Keratinocyte (primary cell): ENCODE results near the gene NCOA3. TPM values are rescaled to one million over a fixed set of nuclear protein-coding genes. Genes with fewer than 3 reads are reported as not detected.

Experiments used
- DNase-seq: peaks from one replicate; pipeline ENCODE4 v3.0.0-alpha.2; 2011; ENCODE audit warnings: low read depth, missing footprints, low spot score
- FAIRE-seq: peaks from 2 replicates; lab custom pipeline; 2011; peaks lifted over from hg19 to GRCh38; lab: Jason Lieb, UNC
- H2AFZ ChIP-seq: 2 replicates; pipeline ENCODE4 v1.6.0; 2012; ENCODE audit warnings: low read length, control low read depth, inconsistent platforms; ENCODE audit not compliant: control insufficient read depth
- H3K27ac ChIP-seq: 2 replicates; pipeline ENCODE4 v1.5.1; 2011; ENCODE audit warnings: low read length; ENCODE audit not compliant: control insufficient read depth, insufficient read depth
- H3K27me3 ChIP-seq: 3 replicates; pipeline ENCODE4 v1.6.0; 2011; ENCODE audit warnings: low read length; ENCODE audit not compliant: control insufficient read depth, insufficient read depth; ENCODE audit errors: extremely low read depth
- H3K36me3 ChIP-seq, 2 experiments: 2 replicates in 1 of 2; 3 replicates in 1 of 2; pipeline ENCODE4 v1.5.1; 2011; ENCODE audit warnings: low read length in 2 of 2, mild to moderate bottlenecking in 1 of 2; ENCODE audit not compliant: control insufficient read depth in 2 of 2, insufficient read depth in 2 of 2; ENCODE audit errors: extremely low read depth in 1 of 2
- H3K4me1 ChIP-seq: 3 replicates; pipeline ENCODE4 v1.5.1; 2011; ENCODE audit warnings: low read length; ENCODE audit not compliant: control insufficient read depth, insufficient read depth; ENCODE audit errors: extremely low read depth
- H3K4me2 ChIP-seq: 3 replicates; pipeline ENCODE4 v1.6.0; 2011; ENCODE audit warnings: low read depth, low read length; ENCODE audit not compliant: control insufficient read depth, insufficient read depth; ENCODE audit errors: extremely low read depth
- H3K4me3 ChIP-seq, 3 experiments: fragments of 200-600 bp in 1 of 3; sonication (generic) in 1 of 3; 2 replicates in 2 of 3; 3 replicates in 1 of 3; pipeline ENCODE4 v1.5.1; 2011 to 2016; ENCODE audit warnings: low read length in 3 of 3, mild to moderate bottlenecking in 3 of 3, control low read depth in 2 of 3, inconsistent platforms in 1 of 3, low read depth in 1 of 3, mixed read lengths in 1 of 3, mixed run types in 1 of 3, moderate library complexity in 1 of 3; ENCODE audit not compliant: control insufficient read depth in 2 of 3, insufficient read depth in 2 of 3; ENCODE audit errors: extremely low read depth in 1 of 3
- H3K79me2 ChIP-seq: 2 replicates; pipeline ENCODE4 v1.6.0; 2012; ENCODE audit warnings: low read length; ENCODE audit not compliant: control insufficient read depth, insufficient read depth
- H3K9ac ChIP-seq: 3 replicates; pipeline ENCODE4 v1.6.0; 2011; ENCODE audit warnings: low read length; ENCODE audit not compliant: control insufficient read depth, insufficient read depth; ENCODE audit errors: extremely low read depth
- H3K9me1 ChIP-seq: 3 replicates; pipeline ENCODE4 v1.6.0; 2011; ENCODE audit warnings: low read length; ENCODE audit not compliant: control insufficient read depth, insufficient read depth; ENCODE audit errors: extremely low read depth
- H3K9me3 ChIP-seq: 2 replicates; pipeline ENCODE4 v1.5.1; 2012; ENCODE audit warnings: low read depth, low read length; ENCODE audit not compliant: control insufficient read depth
- H4K20me1 ChIP-seq: 3 replicates; pipeline ENCODE4 v1.6.0; 2011; ENCODE audit warnings: low read length; ENCODE audit not compliant: control insufficient read depth, insufficient read depth; ENCODE audit errors: extremely low read depth
- EZH2 ChIP-seq: IDR thresholded peaks from one replicate; pipeline ENCODE4 v1.6.1; 2012; ENCODE audit warnings: inconsistent platforms, mild to moderate bottlenecking, low read length, moderate library complexity
- dilution Hi-C: fragments of 300-500 bp; cut with MboI; formaldehyde crosslinking; loops from one replicate; pipeline ENCODE4 v1.7.0; 2020; ENCODE audit warnings: low sequenced_read_pairs; ENCODE audit not compliant: extremely low pct_ligation_motif_present
- polyA plus RNA-seq, 5 experiments: library from polyadenylated mRNA; depleted of rRNA in 3 of 5; stranded (reverse) in 3 of 5; stranded (forward) in 1 of 5; unstranded in 1 of 5; fragments of >200 nt; gene quantifications; 1 replicate in 1 of 5; 2 replicates in 3 of 5; 3 replicates in 1 of 5; pipeline versions ENCODE4 v1.2.1 to v1.2.3, GENCODE V29; 2011 to 2012; ENCODE audit warnings: missing spikeins in 2 of 5, low read depth in 1 of 5, low replicate concordance in 1 of 5
- TF ChIP-seq, protein P1 (sequence below), 3 experiments: IDR thresholded peaks in 1 of 3; conservative IDR thresholded peaks in 1 of 3; optimal IDR thresholded peaks in 1 of 3; 2 replicates in 2 of 3; 3 replicates in 1 of 3; pipeline versions ENCODE3 to v1.5.1; 2011; ENCODE audit warnings: low read length in 3 of 3, mild to moderate bottlenecking in 3 of 3, moderate library complexity in 2 of 3, control low read depth in 1 of 3, inconsistent platforms in 1 of 3; ENCODE audit not compliant: insufficient read depth in 2 of 3; ENCODE audit errors: extremely low read depth in 1 of 3

The NCOA3 gene
- polyA plus RNA-seq, 1 donor (not counting 4 experiments of a cell fraction or from before 2014, with no cell fraction given), result 25.8 TPM

DNA sequence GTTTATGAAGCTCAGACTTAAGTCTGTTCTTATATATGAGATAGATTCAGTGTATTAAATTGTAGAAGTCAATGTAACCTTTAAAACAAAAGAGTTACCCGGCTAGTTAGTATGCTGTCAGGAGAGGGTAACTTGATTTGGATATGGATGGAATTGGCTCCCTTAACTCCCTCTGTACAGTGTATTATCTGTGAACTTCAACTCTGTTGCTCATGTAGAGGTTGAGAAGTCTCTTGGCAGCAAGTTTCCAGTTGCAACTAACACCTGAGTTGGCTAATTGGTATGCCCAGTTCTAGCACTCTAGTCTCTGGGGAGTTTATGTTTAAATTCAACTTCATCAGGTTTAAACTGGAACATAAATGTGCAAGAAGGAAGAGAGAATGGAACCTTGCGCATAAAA lies 111.0 kb downstream of the NCOA3 start:
- no peaks in the 10 kb centered on the region for H3K27me3 ChIP-seq
- no peak for TF ChIP-seq EZH2
- TF ChIP-seq, protein P1, sequence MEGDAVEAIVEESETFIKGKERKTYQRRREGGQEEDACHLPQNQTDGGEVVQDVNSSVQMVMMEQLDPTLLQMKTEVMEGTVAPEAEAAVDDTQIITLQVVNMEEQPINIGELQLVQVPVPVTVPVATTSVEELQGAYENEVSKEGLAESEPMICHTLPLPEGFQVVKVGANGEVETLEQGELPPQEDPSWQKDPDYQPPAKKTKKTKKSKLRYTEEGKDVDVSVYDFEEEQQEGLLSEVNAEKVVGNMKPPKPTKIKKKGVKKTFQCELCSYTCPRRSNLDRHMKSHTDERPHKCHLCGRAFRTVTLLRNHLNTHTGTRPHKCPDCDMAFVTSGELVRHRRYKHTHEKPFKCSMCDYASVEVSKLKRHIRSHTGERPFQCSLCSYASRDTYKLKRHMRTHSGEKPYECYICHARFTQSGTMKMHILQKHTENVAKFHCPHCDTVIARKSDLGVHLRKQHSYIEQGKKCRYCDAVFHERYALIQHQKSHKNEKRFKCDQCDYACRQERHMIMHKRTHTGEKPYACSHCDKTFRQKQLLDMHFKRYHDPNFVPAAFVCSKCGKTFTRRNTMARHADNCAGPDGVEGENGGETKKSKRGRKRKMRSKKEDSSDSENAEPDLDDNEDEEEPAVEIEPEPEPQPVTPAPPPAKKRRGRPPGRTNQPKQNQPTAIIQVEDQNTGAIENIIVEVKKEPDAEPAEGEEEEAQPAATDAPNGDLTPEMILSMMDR (optimal IDR thresholded peaks at IDR 0.05 in 1 of 3, IDR thresholded peaks at IDR 0.05 in 1 of 3, conservative IDR thresholded peaks at IDR 0.05 in 1 of 3; ENCODE audit: extremely low read depth in 1 of 3, insufficient read depth in 2 of 3, low read length in 3 of 3), result no peak
- no peaks in the 10 kb centered on the region for H4K20me1 ChIP-seq
- peaks cover 11% of the 10 kb centered on the region for H3K4me1 ChIP-seq
- no peaks in the 10 kb centered on the region for H3K36me3 ChIP-seq
- no peak overlapping the region for H3K4me2 ChIP-seq
- FAIRE-seq, result no peak
- dilution Hi-C loops, result no loop called here
- H2AFZ ChIP-seq, result no peak overlapping the region
- H3K79me2 ChIP-seq, result peaks cover 21% of the 10 kb centered on the region
- H3K9ac ChIP-seq, result no peak overlapping the region
- no peak overlapping the region for H3K4me3 ChIP-seq
- H3K9me1 ChIP-seq, result no peaks in the 10 kb centered on the region
- H3K27ac ChIP-seq, result no peak overlapping the region
- H3K9me3 ChIP-seq, result no peaks in the 10 kb centered on the region
- DNase-seq, result no peak

DNA sequence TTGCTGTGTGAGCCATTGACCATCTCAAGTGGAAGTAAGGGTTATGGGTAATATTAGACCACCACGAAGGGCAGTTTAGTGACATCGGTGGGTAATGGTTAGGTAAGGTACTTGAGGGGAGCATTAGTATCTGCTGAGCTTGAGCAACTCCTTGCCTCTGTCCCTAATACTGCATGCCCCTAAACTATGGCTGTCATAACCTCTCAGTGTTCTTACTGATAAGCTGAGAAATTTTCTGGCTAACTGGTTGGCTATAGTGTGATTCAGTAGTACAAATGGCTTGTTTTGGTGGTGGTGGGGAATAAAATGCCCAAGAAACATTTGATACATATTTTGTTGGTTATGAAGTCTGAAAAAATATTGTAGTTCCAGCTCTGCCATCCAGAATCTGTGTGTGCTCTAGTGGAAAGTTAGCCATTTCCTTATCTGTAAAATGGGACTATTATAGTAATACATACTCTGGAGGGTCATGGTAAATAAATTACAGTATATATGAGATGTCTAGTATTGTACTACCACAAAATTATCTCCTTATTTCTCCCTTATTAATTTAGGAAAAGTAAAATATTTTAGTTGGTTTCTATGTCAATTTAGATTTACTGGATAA lies 113.1 kb downstream of the NCOA3 start:
- H3K27ac ChIP-seq, result no peak overlapping the region
- no peak overlapping the region for H3K9ac ChIP-seq
- no peak overlapping the region for H2AFZ ChIP-seq
- H3K4me2 ChIP-seq, result no peak overlapping the region
- no peak for DNase-seq
- no peaks in the 10 kb centered on the region for H3K9me1 ChIP-seq
- H3K27me3 ChIP-seq, result no peaks in the 10 kb centered on the region
- H4K20me1 ChIP-seq, result no peaks in the 10 kb centered on the region
- no peaks in the 10 kb centered on the region for H3K9me3 ChIP-seq
- TF ChIP-seq, protein P1 (optimal IDR thresholded peaks at IDR 0.05 in 1 of 3, IDR thresholded peaks at IDR 0.05 in 1 of 3, conservative IDR thresholded peaks at IDR 0.05 in 1 of 3; ENCODE audit: extremely low read depth in 1 of 3, insufficient read depth in 2 of 3, low read length in 3 of 3), result no peak
- no peak for TF ChIP-seq EZH2
- no peaks in the 10 kb centered on the region for H3K36me3 ChIP-seq
- H3K79me2 ChIP-seq, result peaks cover 22% of the 10 kb centered on the region
- no peak overlapping the region for H3K4me3 ChIP-seq
- peaks cover 10% of the 10 kb centered on the region for H3K4me1 ChIP-seq
- dilution Hi-C loops, result no loop called here
- FAIRE-seq, result no peak
